ENCODE results near the gene B3GNT2. TPM values are rescaled to one million over a fixed set of nuclear protein-coding genes. Genes with fewer than 3 reads are reported as not detected.

The B3GNT2 gene
- total and polyA plus RNA-seq, 2 experiments from 2014 or later: 30.8 to 53.0 TPM

GRCh38 chr2:62221141-62221540, 25.2 kb downstream of the B3GNT2 start:
- TF ChIP-seq EZH2 (IDR thresholded peaks at IDR 0.05; ENCODE audit: borderline replicate concordance) (no peak), EZH2phosphoT487 (IDR thresholded peaks at IDR 0.05; ENCODE audit: low read depth, severe bottlenecking, unreplicated experiment) (no peak)
- TF ChIP-seq, protein P1, sequence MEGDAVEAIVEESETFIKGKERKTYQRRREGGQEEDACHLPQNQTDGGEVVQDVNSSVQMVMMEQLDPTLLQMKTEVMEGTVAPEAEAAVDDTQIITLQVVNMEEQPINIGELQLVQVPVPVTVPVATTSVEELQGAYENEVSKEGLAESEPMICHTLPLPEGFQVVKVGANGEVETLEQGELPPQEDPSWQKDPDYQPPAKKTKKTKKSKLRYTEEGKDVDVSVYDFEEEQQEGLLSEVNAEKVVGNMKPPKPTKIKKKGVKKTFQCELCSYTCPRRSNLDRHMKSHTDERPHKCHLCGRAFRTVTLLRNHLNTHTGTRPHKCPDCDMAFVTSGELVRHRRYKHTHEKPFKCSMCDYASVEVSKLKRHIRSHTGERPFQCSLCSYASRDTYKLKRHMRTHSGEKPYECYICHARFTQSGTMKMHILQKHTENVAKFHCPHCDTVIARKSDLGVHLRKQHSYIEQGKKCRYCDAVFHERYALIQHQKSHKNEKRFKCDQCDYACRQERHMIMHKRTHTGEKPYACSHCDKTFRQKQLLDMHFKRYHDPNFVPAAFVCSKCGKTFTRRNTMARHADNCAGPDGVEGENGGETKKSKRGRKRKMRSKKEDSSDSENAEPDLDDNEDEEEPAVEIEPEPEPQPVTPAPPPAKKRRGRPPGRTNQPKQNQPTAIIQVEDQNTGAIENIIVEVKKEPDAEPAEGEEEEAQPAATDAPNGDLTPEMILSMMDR (IDR thresholded peaks at IDR 0.05; ENCODE audit: poor library complexity): no peak
- DNase-seq (ENCODE audit: low spot score): no peak
- Histone ChIP-seq H3K27me3 (no peaks in the 10 kb centered on the region), H3K4me1 (ENCODE audit: insufficient read depth) (peaks cover 4% of the 10 kb centered on the region), H4K20me1 (ENCODE audit: insufficient read depth, poor library complexity, severe bottlenecking) (peaks cover 4% of the 10 kb centered on the region), H3K36me3 (replicated peaks; ENCODE audit: insufficient read depth, low read depth) (peaks cover 8% of the 10 kb centered on the region), H3K27ac (no peak overlapping the region), H3K9me2 (replicated peaks; ENCODE audit: insufficient read depth) (no peaks in the 10 kb centered on the region), H3K4me2 (no peak overlapping the region), H3K79me2 (peaks cover 94% of the 10 kb centered on the region), H3K9me3 (ENCODE audit: low read depth) (no peaks in the 10 kb centered on the region), H2AFZ (no peak overlapping the region), H3K4me3 (no peak overlapping the region)
- WGBS (ENCODE audit: low lambda C conversion rate, missing lambda C conversion rate): 81% methylated on average over 1 of the region's 1 CpG

GRCh38 chr2:62222171-62222570, 26.3 kb downstream of the B3GNT2 start:
- 95% methylated on average over 12 of the region's 12 CpGs for WGBS (ENCODE audit: low lambda C conversion rate, missing lambda C conversion rate)
- H4K20me1 ChIP-seq (ENCODE audit: insufficient read depth, poor library complexity, severe bottlenecking): peaks cover 4% of the 10 kb centered on the region
- H3K4me2 ChIP-seq: no peak overlapping the region
- no peaks in the 10 kb centered on the region for H3K9me2 ChIP-seq (replicated peaks; ENCODE audit: insufficient read depth)
- H3K4me1 ChIP-seq (ENCODE audit: insufficient read depth): no peaks in the 10 kb centered on the region
- no peak for DNase-seq (ENCODE audit: low spot score)
- H3K36me3 ChIP-seq (replicated peaks; ENCODE audit: insufficient read depth, low read depth): peaks cover 8% of the 10 kb centered on the region
- H3K79me2 ChIP-seq: peaks cover 98% of the 10 kb centered on the region
- no peak overlapping the region for H3K27ac ChIP-seq
- no peaks in the 10 kb centered on the region for H3K27me3 ChIP-seq
- H2AFZ ChIP-seq: no peak overlapping the region
- TF ChIP-seq EZH2phosphoT487 (IDR thresholded peaks at IDR 0.05; ENCODE audit: low read depth, severe bottlenecking, unreplicated experiment) (no peak), EZH2 (IDR thresholded peaks at IDR 0.05; ENCODE audit: borderline replicate concordance) (no peak)
- TF ChIP-seq, protein P1 (IDR thresholded peaks at IDR 0.05; ENCODE audit: poor library complexity): no peak
- H3K9me3 ChIP-seq (ENCODE audit: low read depth): no peaks in the 10 kb centered on the region
- no peak overlapping the region for H3K4me3 ChIP-seq

- Histone ChIP-seq H3K4me2 (no peak overlapping the region), H4K20me1 (ENCODE audit: insufficient read depth, poor library complexity, severe bottlenecking) (peaks cover 4% of the 10 kb centered on the region), H3K27ac (no peak overlapping the region), H2AFZ (no peak overlapping the region), H3K36me3 (replicated peaks; ENCODE audit: insufficient read depth, low read depth) (peaks cover 8% of the 10 kb centered on the region), H3K4me1 (ENCODE audit: insufficient read depth) (no peaks in the 10 kb centered on the region), H3K4me3 (no peak overlapping the region), H3K9me3 (ENCODE audit: low read depth) (no peaks in the 10 kb centered on the region), H3K27me3 (no peaks in the 10 kb centered on the region), H3K79me2 (peaks cover 95% of the 10 kb centered on the region), H3K9me2 (replicated peaks; ENCODE audit: insufficient read depth) (no peaks in the 10 kb centered on the region)
- no peak for DNase-seq (ENCODE audit: low spot score)
- WGBS (ENCODE audit: low lambda C conversion rate, missing lambda C conversion rate): 92% methylated on average over 8 of the region's 8 CpGs
- TF ChIP-seq EZH2phosphoT487 (IDR thresholded peaks at IDR 0.05; ENCODE audit: low read depth, severe bottlenecking, unreplicated experiment) (no peak), EZH2 (IDR thresholded peaks at IDR 0.05; ENCODE audit: borderline replicate concordance) (no peak)
- TF ChIP-seq, protein P1 (IDR thresholded peaks at IDR 0.05; ENCODE audit: poor library complexity): no peak
Measured at GRCh38 chr2:62222674-62223073, 26.8 kb downstream of the B3GNT2 start.

- H3K4me1 ChIP-seq (ENCODE audit: insufficient read depth): no peaks in the 10 kb centered on the region
- TF ChIP-seq, protein P1 (IDR thresholded peaks at IDR 0.05; ENCODE audit: poor library complexity): no peak
- no peak for TF ChIP-seq EZH2 (IDR thresholded peaks at IDR 0.05; ENCODE audit: borderline replicate concordance)
- no peak for TF ChIP-seq EZH2phosphoT487 (IDR thresholded peaks at IDR 0.05; ENCODE audit: low read depth, severe bottlenecking, unreplicated experiment)
- no peak overlapping the region for H3K27ac ChIP-seq
- no peaks in the 10 kb centered on the region for H3K27me3 ChIP-seq
- H3K4me2 ChIP-seq: no peak overlapping the region
- no peak overlapping the region for H2AFZ ChIP-seq
- no peaks in the 10 kb centered on the region for H3K9me3 ChIP-seq (ENCODE audit: low read depth)
- no peaks in the 10 kb centered on the region for H4K20me1 ChIP-seq (ENCODE audit: insufficient read depth, poor library complexity, severe bottlenecking)
- H3K36me3 ChIP-seq (replicated peaks; ENCODE audit: insufficient read depth, low read depth): peaks cover 8% of the 10 kb centered on the region
- 73% methylated on average over 1 of the region's 1 CpG for WGBS (ENCODE audit: low lambda C conversion rate, missing lambda C conversion rate)
- H3K79me2 ChIP-seq: peaks cover 72% of the 10 kb centered on the region
- no peak overlapping the region for H3K4me3 ChIP-seq
- no peaks in the 10 kb centered on the region for H3K9me2 ChIP-seq (replicated peaks; ENCODE audit: insufficient read depth)
- no peak for DNase-seq (ENCODE audit: low spot score)
Measured at GRCh38 chr2:62224976-62225375, 29.1 kb downstream of the B3GNT2 start.

All from hepatocyte (in vitro differentiated cells).